ENCODE results near the gene DDB1. TPM values are rescaled to one million over a fixed set of nuclear protein-coding genes. Genes with fewer than 3 reads are reported as not detected.

The DDB1 gene
- total RNA-seq, 2 donors from 2014 or later, result 244 to 251 TPM

GRCh38 chr11:61359516-61359915 lies 26.6 kb upstream of the DDB1 start:
- H3K36me3 ChIP-seq (ENCODE audit: control insufficient read depth, insufficient read depth, low read length), result peaks cover 13% of the 10 kb centered on the region
- Mint-ChIP-seq H3K4me1 (peaks cover 6% of the 10 kb centered on the region), H3K36me3 (ENCODE audit: low read depth) (peaks cover 12% of the 10 kb centered on the region), H3K27ac (no peak overlapping the region), H3K9me3 (no peaks in the 10 kb centered on the region), H3K4me3 (no peak overlapping the region), H3K27me3 (ENCODE audit: insufficient read depth) (no peaks in the 10 kb centered on the region)
- H3K4me1 ChIP-seq (ENCODE audit: control insufficient read depth, insufficient read depth, low read length), result no peaks in the 10 kb centered on the region
- no peak overlapping the region for H3K27ac ChIP-seq (ENCODE audit: low read depth, low read length)
- H3K9ac ChIP-seq (ENCODE audit: extremely low read depth, low read length, poor library complexity, severe bottlenecking), result no peak overlapping the region
- no peaks in the 10 kb centered on the region for H3K27me3 ChIP-seq (ENCODE audit: control insufficient read depth, insufficient read depth, low read length, poor library complexity, severe bottlenecking)
- no peak for TF ChIP-seq CTCF (conservative IDR thresholded peaks at IDR 0.05)
- no peak overlapping the region for H3K4me3 ChIP-seq (ENCODE audit: low read length)
- DNase-seq, result no peak
- H3K9me3 ChIP-seq (ENCODE audit: control insufficient read depth, low read length), result no peaks in the 10 kb centered on the region
- 91 to 95% methylated on average over 6 of the region's 6 CpGs for WGBS, 2 experiments (ENCODE audit: insufficient coverage in 1 of 2, insufficient read length in 1 of 2)

GRCh38 chr11:61358566-61358965 lies 25.7 kb upstream of the DDB1 start:
- no peaks in the 10 kb centered on the region for H3K9me3 ChIP-seq (ENCODE audit: control insufficient read depth, low read length)
- peaks cover 3% of the 10 kb centered on the region for H3K36me3 ChIP-seq (ENCODE audit: control insufficient read depth, insufficient read depth, low read length)
- no peaks in the 10 kb centered on the region for H3K27me3 ChIP-seq (ENCODE audit: control insufficient read depth, insufficient read depth, low read length, poor library complexity, severe bottlenecking)
- Mint-ChIP-seq H3K4me1 (peaks cover 4% of the 10 kb centered on the region), H3K27ac (no peak overlapping the region), H3K9me3 (no peaks in the 10 kb centered on the region), H3K27me3 (ENCODE audit: insufficient read depth) (no peaks in the 10 kb centered on the region), H3K4me3 (no peak overlapping the region), H3K36me3 (ENCODE audit: low read depth) (peaks cover 3% of the 10 kb centered on the region)
- H3K9ac ChIP-seq (ENCODE audit: extremely low read depth, low read length, poor library complexity, severe bottlenecking), result no peak overlapping the region
- DNase-seq, result no peak
- H3K4me3 ChIP-seq (ENCODE audit: low read length), result no peak overlapping the region
- H3K4me1 ChIP-seq (ENCODE audit: control insufficient read depth, insufficient read depth, low read length), result no peaks in the 10 kb centered on the region
- 82 to 96% methylated on average over 6 to 9 of the region's 11 CpGs for WGBS, 2 experiments (ENCODE audit: insufficient coverage in 1 of 2, insufficient read length in 1 of 2)
- TF ChIP-seq CTCF (conservative IDR thresholded peaks at IDR 0.05), result no peak
- no peak overlapping the region for H3K27ac ChIP-seq (ENCODE audit: low read depth, low read length)

- Histone ChIP-seq H3K4me3 (ENCODE audit: low read length) (no peak overlapping the region), H3K9me3 (ENCODE audit: control insufficient read depth, low read length) (no peaks in the 10 kb centered on the region), H3K9ac (ENCODE audit: extremely low read depth, low read length, poor library complexity, severe bottlenecking) (no peak overlapping the region), H3K36me3 (ENCODE audit: control insufficient read depth, insufficient read depth, low read length) (no peaks in the 10 kb centered on the region), H3K27me3 (ENCODE audit: control insufficient read depth, insufficient read depth, low read length, poor library complexity, severe bottlenecking) (no peaks in the 10 kb centered on the region), H3K27ac (ENCODE audit: low read depth, low read length) (no peak overlapping the region), H3K4me1 (ENCODE audit: control insufficient read depth, insufficient read depth, low read length) (no peaks in the 10 kb centered on the region)
- no peak for TF ChIP-seq CTCF (conservative IDR thresholded peaks at IDR 0.05)
- peaks cover 3% of the 10 kb centered on the region for H3K4me1 Mint-ChIP-seq
- WGBS, 2 experiments (ENCODE audit: insufficient coverage in 1 of 2, insufficient read length in 1 of 2), result 96 to 100% methylated on average over 6 of the region's 6 CpGs
- peak overlapping the region; percentile 32 for H3K27ac Mint-ChIP-seq
- H3K27me3 Mint-ChIP-seq (ENCODE audit: insufficient read depth), result no peaks in the 10 kb centered on the region
- H3K36me3 Mint-ChIP-seq (ENCODE audit: low read depth), result peaks cover 5% of the 10 kb centered on the region
- no peak for DNase-seq
- H3K4me3 Mint-ChIP-seq, result no peak overlapping the region
- H3K9me3 Mint-ChIP-seq, result no peaks in the 10 kb centered on the region
These were observed 25.0 kb upstream of the DDB1 start for GRCh38 chr11:61357894-61358239.
